NCI-H82 treated with DMSO at 0.1 percent for 48 hours (cell line): ENCODE measurements around the gene PCBP3.
"Not testable (repeated sequence)": the region's sequence is repeated elsewhere in the genome, so short reads cannot be mapped to it uniquely, and the experiment has no call there.

ENCODE experiments used
- DNase-seq: peaks from one replicate; lab custom pipeline; 2025; ENCODE audit not compliant: unreplicated experiment; lab: John Stamatoyannopoulos, UW

The PCBP3 gene

DNA sequence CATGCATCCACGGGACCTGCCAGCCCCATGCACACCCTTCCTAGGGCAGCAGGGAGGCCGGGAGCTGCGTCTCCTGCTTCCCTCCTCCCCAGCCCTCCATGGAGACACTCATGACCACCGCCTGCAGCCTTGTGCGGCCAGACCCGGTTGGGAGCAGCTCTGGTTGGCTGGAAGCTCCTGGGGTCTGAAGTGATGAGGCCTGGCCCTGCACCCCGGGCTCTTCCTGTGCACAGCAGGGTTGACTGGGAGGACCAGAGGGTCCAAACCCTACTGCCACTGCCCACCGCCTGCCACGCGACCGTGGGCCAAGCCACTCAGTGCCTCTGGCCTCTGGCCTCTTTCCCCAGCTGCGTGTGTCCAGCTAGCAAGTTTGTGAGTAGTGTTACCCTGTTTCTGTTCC is 226.9 kb downstream of the PCBP3 start:
- no peak for DNase-seq

DNA sequence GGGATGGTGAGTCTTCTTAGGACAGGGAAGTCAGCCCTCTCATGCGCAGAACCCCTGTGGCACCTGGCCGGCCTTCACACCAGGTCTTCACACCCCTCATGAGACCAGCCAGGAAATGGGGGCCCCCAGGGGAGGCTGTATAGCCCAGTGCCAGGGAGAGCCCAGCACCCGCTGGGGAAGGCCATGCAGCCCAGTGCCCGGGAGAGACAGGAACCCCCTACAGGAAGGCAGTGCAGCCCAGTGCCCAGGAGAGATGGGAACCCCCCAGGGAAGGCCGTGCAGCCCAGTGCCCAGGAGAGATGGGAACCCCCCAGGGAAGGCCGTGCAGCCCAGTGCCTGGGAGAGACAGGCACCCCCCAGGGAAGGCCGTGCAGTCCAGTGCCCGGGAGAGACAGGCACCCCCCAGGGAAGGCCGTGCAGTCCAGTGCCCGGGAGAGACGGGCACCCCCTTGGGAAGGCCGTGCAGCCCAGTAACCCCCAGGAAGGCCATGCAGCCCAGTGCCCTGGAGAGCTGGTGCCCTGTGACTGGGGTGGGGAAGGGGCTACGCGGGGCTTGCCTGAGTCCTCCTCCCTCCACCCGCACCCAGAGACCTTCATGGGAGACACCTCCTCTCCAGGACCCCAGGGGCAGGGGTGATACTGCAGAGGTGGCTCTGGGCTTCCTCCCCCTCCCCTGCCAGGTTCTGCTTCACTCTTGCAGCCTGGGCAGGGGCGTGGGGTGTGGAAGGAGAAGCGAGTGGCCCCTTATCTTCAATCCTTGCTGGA is 227.5 kb downstream of the PCBP3 start:
- DNase-seq = no peak

DNA sequence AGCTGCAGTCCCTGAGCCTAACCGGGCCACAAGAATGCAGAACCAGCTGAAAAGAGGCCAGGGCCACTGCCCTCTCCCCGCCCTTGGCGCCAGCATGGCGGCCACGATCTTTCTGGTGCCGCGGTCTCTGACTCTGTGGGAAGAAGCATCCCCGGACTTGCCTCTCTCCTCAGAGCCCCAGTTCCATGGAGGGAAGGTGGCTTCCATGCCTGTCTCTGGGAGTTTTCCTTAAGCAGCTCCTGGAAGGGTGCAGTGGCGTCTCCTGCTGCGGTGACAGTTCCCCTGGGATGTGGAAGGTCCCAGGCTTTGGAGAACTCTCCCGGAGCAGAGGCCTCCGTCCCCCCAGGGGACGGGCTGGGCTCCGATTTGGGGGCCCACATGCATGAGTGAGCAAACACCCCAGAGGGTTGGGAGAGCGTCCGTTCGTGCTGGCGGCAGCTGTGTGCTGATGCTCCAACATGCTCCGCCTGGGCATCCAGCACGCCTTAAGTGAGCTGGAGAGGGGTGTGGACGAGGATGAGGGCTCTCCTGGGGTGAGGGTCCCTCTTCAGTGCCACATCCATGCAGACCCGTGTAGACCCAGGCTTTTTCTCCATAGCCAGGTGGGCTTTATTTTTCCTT is 228.2 kb downstream of the PCBP3 start:
- no peak for DNase-seq

DNA sequence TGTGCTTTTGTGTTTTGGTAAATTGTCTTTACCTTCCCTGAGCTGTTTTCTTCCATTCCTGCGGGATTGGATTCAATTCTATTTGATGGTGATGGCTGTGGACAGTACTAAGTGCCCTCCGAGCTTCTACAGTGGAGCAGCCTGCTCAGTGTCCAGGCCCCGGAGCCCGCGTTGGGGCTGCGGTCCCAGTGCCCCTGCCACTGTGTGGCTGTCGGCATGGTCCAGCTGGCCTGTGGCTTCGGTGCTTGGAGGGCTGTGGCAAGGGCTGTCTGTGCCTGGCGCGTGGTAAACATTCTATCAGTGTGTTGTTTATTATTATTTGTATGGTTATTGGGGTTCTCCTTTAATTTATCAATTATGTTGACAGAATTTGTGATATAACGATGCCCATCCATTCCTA is 228.9 kb downstream of the PCBP3 start:
- DNase-seq = no peak

DNA sequence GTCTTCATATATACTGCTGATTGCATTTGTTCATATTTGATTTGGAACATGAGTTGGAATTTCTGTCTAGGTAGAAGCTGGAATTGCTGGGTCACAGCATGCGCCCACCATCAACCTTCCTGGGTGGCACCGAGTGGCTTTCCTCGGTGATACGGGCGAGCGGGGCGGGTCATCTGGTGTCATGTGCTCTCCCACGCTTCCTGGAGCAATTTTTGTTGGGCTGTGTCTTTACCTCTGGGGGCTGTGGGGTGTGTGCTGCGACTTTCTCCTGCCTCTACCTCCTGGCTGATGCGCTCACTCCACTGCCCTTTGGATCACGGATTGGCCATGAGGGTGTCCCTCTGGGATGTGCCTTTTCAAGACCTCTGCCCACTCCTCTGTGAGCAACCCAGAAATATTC is 229.4 kb downstream of the PCBP3 start:
- no peak for DNase-seq

DNA sequence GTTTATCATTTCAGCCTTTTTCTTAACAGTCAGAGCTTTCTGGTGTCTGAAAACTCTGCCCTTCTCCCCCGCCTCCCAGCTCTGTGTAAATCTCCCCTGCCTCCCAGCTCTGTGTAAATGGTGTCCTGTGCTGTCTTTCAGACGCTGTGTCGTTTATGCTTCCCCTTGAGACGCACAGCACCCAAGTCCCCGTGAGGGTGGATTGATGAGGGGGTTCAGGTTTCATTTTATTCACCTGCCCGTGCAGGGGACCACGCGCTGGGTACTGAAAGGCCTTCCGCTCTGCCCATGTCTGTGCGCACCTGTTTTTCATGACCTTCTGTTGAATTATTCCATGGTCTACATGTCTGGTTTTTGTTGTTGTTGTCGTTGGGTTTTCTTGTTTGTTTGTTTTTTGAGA is 229.9 kb downstream of the PCBP3 start:
- DNase-seq = no peak

DNA sequence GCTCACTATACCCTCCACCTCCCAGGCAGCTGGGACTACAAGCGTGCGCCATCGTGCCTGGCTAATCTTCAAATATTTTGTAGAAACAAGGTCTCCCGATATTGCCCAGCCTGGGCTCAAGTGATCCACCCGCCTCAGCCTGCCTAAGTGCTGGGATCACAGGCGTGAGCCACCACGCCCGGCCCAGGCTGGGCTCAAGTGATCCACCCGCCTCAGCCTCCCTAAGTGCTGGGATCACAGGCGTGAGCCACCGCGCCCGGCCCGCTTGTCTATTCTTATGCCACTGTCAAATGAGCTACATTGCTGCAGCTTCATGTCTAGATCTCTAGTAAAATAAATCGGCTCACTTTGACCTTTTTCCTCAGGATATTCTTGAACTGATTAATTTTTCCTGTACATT is 230.3 kb downstream of the PCBP3 start:
- no peak for DNase-seq

DNA sequence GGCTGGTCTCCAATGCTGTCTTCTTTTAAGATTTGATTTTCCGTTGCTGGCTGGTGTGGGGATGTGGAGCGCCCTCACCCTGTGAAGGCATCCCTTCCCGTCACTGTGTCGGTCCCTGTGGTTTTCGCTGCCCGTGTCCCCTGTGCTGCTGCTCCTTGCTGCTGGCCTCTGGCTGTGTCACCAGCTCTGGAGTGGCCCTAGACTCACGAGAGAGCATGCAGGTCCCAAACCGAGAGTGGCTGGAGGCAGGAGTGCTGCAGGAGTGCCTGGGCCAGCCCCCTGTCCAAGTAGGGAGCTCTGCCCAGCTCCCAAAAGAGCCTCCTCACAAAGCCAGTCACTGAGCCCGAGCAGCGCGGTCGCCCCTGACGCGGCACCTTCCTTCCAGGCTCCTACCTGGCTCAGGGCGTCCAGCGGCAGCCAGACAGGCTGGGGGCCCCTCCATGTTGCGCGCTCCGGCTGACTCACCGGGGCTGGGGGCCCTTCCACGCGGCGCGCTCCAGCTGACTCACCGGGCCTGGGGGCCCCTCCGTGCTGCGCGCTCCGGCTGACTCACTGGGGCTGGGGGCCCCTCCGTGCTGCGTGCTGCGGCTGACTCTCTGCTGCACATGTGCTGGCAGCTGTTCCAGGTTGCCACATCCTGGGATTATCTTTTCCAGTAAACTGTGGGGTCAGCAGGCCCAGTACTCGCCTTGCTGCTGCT is 231.3 kb downstream of the PCBP3 start:
- DNase-seq = no peak

DNA sequence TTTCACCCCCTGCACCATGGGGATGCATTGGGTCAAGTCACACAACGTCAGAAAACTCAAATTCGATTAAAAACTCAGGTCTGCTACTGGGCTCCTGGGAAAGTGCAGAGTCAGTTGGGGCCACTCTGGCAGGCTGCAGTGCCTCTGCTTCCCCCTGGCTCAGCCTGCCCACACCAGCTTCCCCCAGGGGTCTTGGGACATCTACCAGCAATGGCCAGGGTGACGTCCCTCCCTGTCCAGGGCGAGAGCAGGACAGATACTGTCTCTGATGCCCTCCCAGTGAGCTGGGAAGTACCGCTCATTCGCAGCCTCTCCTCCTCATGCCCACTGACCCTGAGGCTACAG is 231.9 kb downstream of the PCBP3 start:
- DNase-seq = no peak

DNA sequence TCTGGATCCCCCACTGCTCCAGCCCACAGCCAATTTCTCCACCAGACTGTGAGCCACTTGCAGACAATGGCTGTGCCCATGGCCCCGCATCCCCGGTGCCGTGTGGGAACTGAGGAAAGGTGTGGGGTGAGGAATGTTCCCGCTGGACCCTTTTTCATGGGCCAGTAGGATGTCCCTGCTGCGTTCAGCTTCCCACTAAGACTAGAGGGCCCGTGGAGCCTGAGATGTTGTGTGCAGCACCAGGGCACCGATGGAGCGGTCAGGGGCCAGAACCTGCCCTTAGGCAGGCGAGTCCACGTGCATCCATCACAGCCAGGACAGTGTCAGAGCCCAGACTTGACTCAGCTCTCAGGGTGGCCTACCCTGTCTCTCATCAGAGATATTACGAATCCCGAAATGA is 232.4 kb downstream of the PCBP3 start:
- no peak for DNase-seq

DNA sequence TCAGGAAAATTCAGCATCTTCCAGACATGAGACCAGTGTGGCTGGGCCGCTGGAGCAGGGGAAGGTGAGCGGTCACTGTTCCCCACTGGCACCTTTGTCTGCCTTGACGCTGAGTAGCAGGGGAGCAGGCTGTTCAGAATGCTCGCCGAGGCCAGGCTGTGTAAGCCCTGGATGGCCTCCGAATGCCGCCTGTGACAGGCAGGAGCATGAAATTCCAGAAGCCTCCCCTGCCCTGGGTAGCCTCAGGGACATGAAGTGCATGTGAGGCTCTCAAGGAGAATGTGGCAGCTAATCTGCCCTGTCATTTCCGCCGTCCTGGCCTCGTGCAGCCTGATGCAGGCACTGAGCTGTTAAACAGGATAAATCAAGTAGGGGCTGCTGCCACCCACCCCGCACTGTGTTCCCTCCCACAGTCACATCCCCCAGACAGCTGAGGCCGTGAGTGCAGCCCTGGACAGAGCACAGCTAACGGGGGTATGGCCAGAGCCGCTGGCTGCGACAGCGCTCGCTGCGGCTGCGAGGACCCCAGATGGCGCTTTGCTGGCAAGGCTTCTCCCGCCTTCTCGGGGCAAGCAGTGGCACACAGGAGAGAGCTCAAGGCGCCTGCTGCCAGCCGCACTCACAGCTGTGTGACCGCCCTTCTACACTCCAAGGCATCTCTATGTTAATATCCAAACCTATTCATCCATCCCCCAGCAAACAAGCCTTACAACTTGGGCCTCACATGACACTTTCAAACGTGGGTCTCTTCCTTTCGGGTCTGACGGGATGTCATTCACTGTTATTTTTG is 233.1 kb downstream of the PCBP3 start:
- no peak for DNase-seq

DNA sequence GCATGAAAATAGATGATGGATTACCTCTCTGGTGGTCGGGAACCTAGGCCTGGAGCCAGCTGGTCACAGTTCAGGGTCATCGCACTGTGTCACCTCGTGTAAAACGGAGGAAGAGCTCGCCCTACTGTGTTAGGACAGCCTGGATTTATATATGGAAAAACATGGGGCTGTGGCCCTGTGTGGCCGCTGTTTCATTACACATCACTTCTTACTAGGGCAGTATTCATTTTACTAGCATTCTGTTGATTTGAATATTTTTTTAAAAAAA is 233.6 kb downstream of the PCBP3 start:
- DNase-seq = no peak

DNA sequence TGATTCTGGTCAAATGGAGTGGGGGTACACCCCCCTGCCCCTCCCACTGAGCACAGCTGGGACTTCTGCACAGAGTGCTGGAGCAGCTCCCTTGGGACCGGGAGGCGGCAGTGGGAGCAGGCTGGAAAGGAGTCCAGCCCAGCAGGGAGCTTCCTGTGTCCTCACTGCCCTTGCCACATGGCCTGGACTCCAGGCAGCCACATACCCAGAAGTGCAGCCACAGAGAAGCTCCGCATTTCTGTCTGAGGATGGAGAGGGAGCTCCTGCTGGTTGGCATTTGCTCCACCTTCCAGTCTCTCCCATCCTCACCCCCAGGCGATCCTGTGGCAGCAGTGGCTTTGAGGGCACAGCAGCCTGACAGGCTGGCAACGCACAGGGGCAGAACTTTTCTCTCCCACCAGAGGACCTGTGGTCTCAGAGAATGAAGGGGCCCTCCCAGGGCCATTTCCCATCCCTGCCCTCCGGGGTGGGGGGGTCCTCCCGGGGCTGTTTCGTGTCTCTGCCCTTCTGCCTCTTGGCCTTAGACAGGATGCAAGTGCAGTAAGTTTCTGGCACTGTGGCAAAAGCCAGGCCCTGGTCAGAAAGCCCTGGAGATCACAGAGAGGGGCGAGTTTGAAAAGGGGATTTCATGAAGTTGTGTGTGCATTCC is 234.4 kb downstream of the PCBP3 start:
- DNase-seq = no peak

DNA sequence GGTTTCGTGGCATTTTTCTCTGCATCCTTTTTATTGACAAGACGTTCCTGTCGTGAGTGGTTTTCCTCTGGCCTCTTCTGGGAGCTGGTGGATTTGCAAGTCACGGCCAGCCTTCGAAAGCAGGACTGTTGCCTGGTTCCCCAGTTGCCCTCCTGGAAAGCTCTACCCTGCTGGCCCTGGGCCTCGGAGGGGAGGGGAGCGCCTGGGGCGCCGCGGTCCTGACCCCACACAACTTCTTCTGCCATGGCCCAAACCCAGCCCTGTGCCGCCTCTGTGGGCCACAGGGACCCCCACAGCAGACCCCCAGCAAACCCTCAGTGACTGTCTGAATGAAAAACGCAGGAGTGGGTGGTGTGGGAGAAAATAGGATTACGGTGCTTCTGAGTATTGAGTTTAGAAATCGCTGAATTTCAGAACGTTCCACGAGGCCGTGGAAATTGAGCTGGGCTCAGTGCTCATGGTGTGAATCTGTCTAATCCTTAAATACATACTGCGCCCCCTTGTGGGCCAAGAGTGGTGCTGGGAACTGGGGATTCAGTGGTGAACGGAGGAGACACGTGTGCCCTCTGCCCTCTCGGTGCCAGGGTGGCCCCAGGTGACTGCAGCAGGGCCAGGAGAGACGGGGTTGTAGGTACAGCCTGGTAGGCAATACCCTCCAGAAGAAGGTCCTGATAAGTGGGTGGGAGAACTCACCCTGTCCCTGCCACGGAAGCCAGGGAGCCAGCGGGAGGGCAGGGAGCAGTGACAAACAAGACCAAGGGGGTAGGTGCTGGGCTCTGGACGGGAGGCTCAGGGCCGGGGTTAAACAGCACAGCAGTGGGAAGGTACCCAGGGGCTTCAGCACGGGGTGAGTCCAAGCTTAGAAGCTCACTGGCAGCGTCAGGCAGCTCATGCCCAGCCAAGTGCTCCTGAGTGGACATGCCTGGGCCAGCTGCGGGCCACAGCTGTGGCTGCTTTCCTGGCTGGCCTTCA is 236.9 kb downstream of the PCBP3 start:
- DNase-seq = peak; percentile 32

DNA sequence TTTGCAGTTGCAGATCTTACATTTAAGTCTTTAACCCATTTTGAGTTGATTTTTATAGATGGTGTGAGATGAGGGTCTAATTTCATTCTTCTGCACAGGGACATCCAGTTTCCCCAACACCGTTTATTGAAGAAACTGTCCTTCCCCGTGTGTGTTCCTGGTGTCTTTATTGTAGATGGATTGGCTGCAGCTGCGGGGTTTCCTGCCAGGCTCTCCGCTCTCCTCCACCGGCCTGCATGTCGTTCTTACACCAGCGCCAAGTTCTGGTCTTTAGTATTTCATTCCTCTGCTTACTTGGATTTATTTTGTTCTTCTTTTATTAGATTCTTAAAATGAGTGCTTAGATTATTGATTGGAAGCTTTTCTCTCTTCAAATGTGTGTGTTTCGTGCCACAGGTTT is 239.1 kb downstream of the PCBP3 start:
- no peak for DNase-seq

DNA sequence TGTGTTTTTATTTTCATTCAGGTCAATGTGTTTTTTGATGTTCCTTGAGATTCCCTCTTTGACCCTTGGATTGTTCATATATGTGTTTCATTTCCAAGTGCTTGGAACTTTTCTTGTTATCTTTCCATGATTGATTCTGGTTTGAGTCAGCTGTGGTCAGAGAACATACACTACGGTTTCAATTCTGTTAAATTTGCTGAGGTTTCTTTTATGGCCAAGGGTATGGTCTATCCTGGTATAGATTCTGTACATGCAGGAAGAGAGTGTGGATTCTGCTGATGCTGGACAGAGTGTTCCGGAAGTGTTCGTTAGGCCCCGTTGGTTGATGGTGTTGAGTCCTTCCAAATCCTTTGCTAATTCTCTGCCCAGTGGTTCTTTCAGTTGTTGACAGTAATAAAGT is 239.6 kb downstream of the PCBP3 start:
- DNase-seq = no peak

DNA sequence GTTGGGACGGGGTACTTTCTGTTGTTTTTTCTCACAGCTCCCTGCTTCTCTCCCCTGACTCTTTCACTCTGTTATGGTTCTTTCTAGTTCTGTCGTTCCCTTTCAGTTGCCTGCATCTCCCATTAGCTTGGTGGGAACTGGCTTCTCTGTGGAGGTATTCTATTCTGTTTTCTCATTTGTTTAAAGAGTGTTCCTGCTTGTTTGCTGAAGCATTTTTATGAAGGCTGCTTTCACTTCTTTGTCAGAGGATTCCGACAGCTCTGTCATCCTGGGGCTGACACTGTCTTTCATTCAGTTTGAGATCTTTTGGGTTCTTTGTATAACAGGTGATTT is 242.0 kb downstream of the PCBP3 start:
- DNase-seq = no peak

DNA sequence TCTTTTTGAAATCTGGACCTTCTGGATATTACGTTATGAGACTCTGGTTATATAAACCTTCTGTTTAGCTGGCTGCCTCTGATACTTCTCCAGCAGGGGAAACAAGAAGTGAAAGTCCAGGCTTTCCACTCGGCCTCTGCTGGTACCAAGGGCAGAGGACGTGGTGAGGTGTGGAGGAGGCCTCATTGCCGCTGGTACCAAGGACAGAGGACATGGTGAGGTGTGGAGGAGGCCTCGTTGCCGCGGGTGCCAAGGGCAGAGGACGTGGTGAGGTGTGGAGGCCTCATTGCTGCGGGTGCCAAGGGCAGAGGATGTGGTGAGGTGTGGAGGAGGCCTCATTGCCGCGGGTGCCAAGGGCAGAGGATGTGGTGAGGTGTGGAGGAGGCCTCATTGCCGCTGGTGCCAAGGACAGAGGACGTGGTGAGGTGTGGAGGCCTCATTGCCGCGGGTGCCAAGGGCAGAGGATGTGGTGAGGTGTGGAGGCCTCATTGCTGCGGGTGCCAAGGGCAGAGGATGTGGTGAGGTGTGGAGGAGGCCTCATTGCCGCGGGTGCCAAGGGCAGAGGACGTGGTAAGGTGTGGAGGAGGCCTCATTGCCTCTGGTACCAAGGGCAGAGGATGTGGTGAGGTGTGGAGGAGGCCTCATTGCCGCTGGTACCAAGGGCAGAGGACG is 242.5 kb downstream of the PCBP3 start:
- DNase-seq = not testable (repeated sequence)

DNA sequence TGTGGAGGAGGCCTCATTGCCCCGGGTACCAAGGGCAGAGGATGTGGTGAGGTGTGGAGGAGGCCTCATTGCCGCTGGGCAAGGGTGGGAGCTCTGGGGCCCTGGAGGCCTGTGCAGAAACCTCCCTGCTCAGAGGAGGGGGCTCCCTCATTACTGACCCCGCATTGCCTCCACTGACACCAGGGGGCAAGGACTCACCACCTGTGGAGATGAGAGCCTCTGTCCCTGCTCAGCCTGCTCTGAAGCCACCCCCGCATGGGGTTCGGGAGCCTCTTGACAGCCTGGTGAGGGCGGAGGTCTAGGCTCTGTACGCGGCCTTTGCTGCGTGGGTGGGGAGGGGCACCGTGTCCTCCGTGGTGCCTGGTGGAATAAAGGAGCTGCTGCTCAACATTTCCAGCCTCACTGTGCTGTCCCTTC is 243.1 kb downstream of the PCBP3 start:
- no peak for DNase-seq

DNA sequence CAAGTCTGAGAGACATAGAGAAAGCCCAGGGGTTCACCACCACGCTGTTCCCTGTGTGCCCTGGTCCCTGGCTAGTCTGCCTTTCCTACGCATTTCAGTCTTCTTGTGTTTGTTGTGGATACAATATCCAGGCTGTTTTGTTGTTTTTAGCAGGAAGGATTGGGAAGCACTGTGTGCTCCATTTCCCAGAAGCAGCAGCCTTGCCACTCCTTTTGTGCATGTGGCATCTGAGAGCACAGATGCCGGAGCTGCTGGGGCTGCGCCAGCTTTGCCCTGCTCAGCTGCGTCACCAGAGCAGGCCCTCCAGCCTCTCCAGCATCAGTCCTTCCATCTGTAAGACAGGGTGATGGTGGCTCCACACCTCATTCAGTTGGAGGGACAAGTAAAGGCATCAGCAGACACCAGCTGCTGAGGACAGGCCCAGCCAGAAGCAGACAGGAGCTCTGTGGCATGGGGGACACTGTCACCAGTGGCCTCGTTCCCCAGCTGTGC is 243.6 kb downstream of the PCBP3 start:
- no peak for DNase-seq
